Smooth muscle cell (in vitro differentiated cells): ENCODE results near the gene ANKRD10. TPM values are rescaled to one million over a fixed set of nuclear protein-coding genes. Genes with fewer than 3 reads are reported as not detected.

Experiments used
- DNase-seq: peaks from one replicate; lab custom pipeline; 2025; ENCODE audit not compliant: unreplicated experiment; lab: John Stamatoyannopoulos, UW
- H2AFZ ChIP-seq: fragments of 200-600 bp; sonication (generic); 2 replicates; pipeline ENCODE4 v1.6.0; 2016; ENCODE audit warnings: antibody characterized with exemption, low read depth, mild to moderate bottlenecking
- H3F3A ChIP-seq: fragments of 200-600 bp; sonication (generic); 2 replicates; pipeline ENCODE4 v1.6.0; 2017; ENCODE audit warnings: antibody characterized with exemption, low read depth
- H3K27ac ChIP-seq: fragments of 200-600 bp; sonication (generic); 2 replicates; pipeline ENCODE4 v1.5.1; 2016; ENCODE audit warnings: low read depth, mild to moderate bottlenecking
- H3K27me3 ChIP-seq: fragments of 200-600 bp; sonication (generic); 2 replicates; pipeline ENCODE4 v1.6.1; 2016; ENCODE audit warnings: low read depth, mild to moderate bottlenecking
- H3K36me3 ChIP-seq: fragments of 200-600 bp; sonication (generic); 2 replicates; pipeline ENCODE4 v1.5.1; 2016; ENCODE audit warnings: low read depth
- H3K4me1 ChIP-seq: fragments of 200-600 bp; sonication (generic); 2 replicates; pipeline ENCODE4 v1.5.1; 2016; ENCODE audit warnings: low read depth
- H3K4me2 ChIP-seq: fragments of 200-600 bp; sonication (generic); 2 replicates; pipeline ENCODE4 v1.6.0; 2016; ENCODE audit warnings: mild to moderate bottlenecking
- H3K4me3 ChIP-seq: fragments of 200-600 bp; sonication (generic); 2 replicates; pipeline ENCODE4 v1.5.1; 2016; ENCODE audit warnings: mild to moderate bottlenecking
- H3K79me2 ChIP-seq: fragments of 200-600 bp; sonication (generic); 2 replicates; pipeline ENCODE4 v1.6.0; 2016; ENCODE audit warnings: low read depth, mild to moderate bottlenecking
- H3K9ac ChIP-seq: fragments of 200-600 bp; sonication (generic); 2 replicates; pipeline ENCODE4 v1.6.0; 2016; ENCODE audit warnings: low read depth
- H3K9me3 ChIP-seq: fragments of 200-600 bp; sonication (generic); replicated peaks from 2 replicates; pipeline ENCODE4 v1.5.1; 2016; ENCODE audit warnings: low read depth
- H4K20me1 ChIP-seq: fragments of 200-600 bp; sonication (generic); 2 replicates; pipeline ENCODE4 v1.6.0; 2016; ENCODE audit warnings: low read depth
- WGBS: methylation state at CpG from one replicate; pipeline ENCODE4 v1.1.7; 2016; ENCODE audit warnings: low lambda C conversion rate; 5-methylcytosine and 5-hydroxymethylcytosine counted together
- polyA plus RNA-seq: library from polyadenylated mRNA; unstranded; fragments of >200 nt; fragmentation: Nextera tagmentation; extraction: Ambion mirVana; gene quantifications from 2 replicates; pipeline ENCODE4 v1.2.1, GENCODE V29; 2016
- total RNA-seq: library from RNA; depleted of rRNA; stranded (reverse); fragments of >200 nt; gene quantifications from 2 replicates; pipeline ENCODE4 v1.2.3, GENCODE V29; 2014
- TF ChIP-seq, protein P1 (sequence below): fragments of 200-600 bp; sonication (generic); IDR thresholded peaks from 2 replicates; pipeline ENCODE4 v1.5.1; 2017; ENCODE audit warnings: borderline replicate concordance, mild to moderate bottlenecking, antibody characterized with exemption; ENCODE audit not compliant: insufficient read depth, poor library complexity, severe bottlenecking

Gene ANKRD10
- total and polyA plus RNA-seq, 2 experiments from 2014 or later, result 31.0 to 61.8 TPM

DNA sequence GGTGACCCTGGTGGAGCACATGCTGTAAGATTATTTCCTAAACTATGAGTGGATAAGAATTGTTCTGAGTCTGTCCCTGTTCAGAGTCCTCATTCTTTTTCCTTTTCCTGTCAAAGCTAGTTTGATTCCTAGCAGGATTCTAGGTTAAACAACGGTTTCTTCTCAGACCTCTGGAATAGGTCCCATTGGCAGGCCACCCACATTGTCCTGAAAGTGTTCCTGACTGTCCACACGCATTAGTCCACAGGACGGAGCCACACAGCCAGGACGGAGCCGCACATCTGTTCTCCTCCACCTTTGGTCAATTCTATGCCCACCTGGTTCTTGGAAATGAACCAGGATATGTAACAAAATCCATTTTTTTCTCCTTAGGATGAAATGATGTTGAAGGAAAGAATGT, 46.1 kb downstream of the ANKRD10 start:
- no peak overlapping the region for H3K4me3 ChIP-seq
- peaks cover 17% of the 10 kb centered on the region for H3F3A ChIP-seq
- WGBS, result 88% methylated on average over 5 of the region's 5 CpGs
- H3K36me3 ChIP-seq, result no peaks in the 10 kb centered on the region
- TF ChIP-seq, protein P1, sequence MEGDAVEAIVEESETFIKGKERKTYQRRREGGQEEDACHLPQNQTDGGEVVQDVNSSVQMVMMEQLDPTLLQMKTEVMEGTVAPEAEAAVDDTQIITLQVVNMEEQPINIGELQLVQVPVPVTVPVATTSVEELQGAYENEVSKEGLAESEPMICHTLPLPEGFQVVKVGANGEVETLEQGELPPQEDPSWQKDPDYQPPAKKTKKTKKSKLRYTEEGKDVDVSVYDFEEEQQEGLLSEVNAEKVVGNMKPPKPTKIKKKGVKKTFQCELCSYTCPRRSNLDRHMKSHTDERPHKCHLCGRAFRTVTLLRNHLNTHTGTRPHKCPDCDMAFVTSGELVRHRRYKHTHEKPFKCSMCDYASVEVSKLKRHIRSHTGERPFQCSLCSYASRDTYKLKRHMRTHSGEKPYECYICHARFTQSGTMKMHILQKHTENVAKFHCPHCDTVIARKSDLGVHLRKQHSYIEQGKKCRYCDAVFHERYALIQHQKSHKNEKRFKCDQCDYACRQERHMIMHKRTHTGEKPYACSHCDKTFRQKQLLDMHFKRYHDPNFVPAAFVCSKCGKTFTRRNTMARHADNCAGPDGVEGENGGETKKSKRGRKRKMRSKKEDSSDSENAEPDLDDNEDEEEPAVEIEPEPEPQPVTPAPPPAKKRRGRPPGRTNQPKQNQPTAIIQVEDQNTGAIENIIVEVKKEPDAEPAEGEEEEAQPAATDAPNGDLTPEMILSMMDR, result no peak
- no peaks in the 10 kb centered on the region for H3K27me3 ChIP-seq
- H2AFZ ChIP-seq, result no peak overlapping the region
- no peak overlapping the region for H3K9ac ChIP-seq
- H3K79me2 ChIP-seq, result no peaks in the 10 kb centered on the region
- no peaks in the 10 kb centered on the region for H4K20me1 ChIP-seq
- peak overlapping the region; percentile 91 for H3K27ac ChIP-seq
- no peak overlapping the region for H3K4me2 ChIP-seq
- peaks cover 6% of the 10 kb centered on the region for H3K4me1 ChIP-seq
- no peak for DNase-seq
- no peaks in the 10 kb centered on the region for H3K9me3 ChIP-seq

DNA sequence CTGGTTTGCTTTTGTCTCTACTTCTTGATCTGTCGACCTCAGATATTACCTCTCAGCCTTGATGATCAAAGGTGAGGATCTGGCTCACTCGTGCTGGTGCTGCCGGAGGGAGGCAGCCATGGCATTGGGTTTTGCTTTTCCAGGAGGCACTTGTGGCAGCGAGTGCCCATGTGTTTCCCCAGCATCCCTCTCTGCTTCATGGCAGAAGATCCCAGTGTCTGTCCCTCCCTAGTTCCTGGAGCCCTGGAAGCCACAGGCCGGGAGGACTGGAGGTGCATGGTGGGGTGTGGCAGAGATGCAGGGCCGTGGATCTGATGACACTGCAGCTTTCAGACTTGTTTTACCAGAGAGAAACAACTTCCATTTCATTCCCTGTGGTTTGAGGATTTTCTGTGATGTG, 47.5 kb downstream of the ANKRD10 start:
- Histone ChIP-seq H3K79me2 (no peaks in the 10 kb centered on the region), H3K36me3 (no peaks in the 10 kb centered on the region), H3K4me3 (no peak overlapping the region), H2AFZ (no peak overlapping the region), H4K20me1 (no peaks in the 10 kb centered on the region), H3K27me3 (no peaks in the 10 kb centered on the region), H3K9me3 (no peaks in the 10 kb centered on the region), H3K4me1 (peaks cover 6% of the 10 kb centered on the region), H3F3A (peaks cover 17% of the 10 kb centered on the region), H3K27ac (no peak overlapping the region), H3K9ac (no peak overlapping the region), H3K4me2 (no peak overlapping the region)
- no peak for DNase-seq
- WGBS, result 93% methylated on average over 6 of the region's 6 CpGs
- TF ChIP-seq, protein P1, result no peak

GRCh38 chr13:110866491-110867170, 48.2 kb downstream of the ANKRD10 start:
- Histone ChIP-seq H3K36me3 (no peaks in the 10 kb centered on the region), H4K20me1 (no peaks in the 10 kb centered on the region), H3K27ac (no peak overlapping the region), H3K27me3 (no peaks in the 10 kb centered on the region), H3K9me3 (no peaks in the 10 kb centered on the region), H3F3A (peaks cover 15% of the 10 kb centered on the region), H3K4me2 (no peak overlapping the region), H2AFZ (no peak overlapping the region), H3K4me3 (no peak overlapping the region), H3K79me2 (no peaks in the 10 kb centered on the region), H3K9ac (no peak overlapping the region), H3K4me1 (peaks cover 6% of the 10 kb centered on the region)
- TF ChIP-seq, protein P1, result no peak
- DNase-seq, result no peak
- WGBS, result 77% methylated on average over 11 of the region's 11 CpGs

DNA sequence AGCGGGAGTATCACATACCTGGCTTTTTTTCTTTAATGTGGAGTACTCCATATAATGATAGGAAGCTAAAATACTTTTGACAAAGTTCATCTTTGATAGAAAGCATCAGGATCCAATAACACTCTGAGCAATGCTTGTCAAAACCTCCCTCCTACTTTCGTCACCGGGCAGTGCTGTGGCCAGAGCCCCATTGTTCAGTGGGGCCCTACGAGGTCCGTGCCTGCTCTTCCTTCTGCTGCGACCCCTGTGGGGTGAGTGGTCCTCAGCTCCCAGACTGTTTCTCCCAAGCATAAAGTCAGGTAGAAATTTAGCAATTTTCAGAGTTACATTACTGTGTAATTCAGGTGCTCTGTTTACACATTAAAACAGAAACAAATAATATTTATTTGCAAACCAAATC, 51.2 kb downstream of the ANKRD10 start:
- H3K9ac ChIP-seq, result no peak overlapping the region
- H3K9me3 ChIP-seq, result no peaks in the 10 kb centered on the region
- no peak overlapping the region for H2AFZ ChIP-seq
- no peak overlapping the region for H3K4me3 ChIP-seq
- no peaks in the 10 kb centered on the region for H3K36me3 ChIP-seq
- no peak for DNase-seq
- H3K79me2 ChIP-seq, result no peaks in the 10 kb centered on the region
- 97% methylated on average over 6 of the region's 6 CpGs for WGBS
- no peaks in the 10 kb centered on the region for H4K20me1 ChIP-seq
- H3K27ac ChIP-seq, result no peak overlapping the region
- H3K27me3 ChIP-seq, result no peaks in the 10 kb centered on the region
- H3K4me1 ChIP-seq, result no peaks in the 10 kb centered on the region
- peaks cover under 1% of the 10 kb centered on the region for H3F3A ChIP-seq
- no peak overlapping the region for H3K4me2 ChIP-seq
- TF ChIP-seq, protein P1, result no peak
